ENCODE data around the gene MYO1D.

- TF ChIP-seq CTCF (IDR thresholded peaks at IDR 0.05) (no peak), POLR2A (IDR thresholded peaks at IDR 0.05) (no peak)
Observed at GRCh38 chr17:32820440-32820839, 56.5 kb downstream of the MYO1D start.

Measured in adrenal gland (tissue), 5 donors.